ENCODE measurements around the gene SAMD4A.

Gene SAMD4A

DNA sequence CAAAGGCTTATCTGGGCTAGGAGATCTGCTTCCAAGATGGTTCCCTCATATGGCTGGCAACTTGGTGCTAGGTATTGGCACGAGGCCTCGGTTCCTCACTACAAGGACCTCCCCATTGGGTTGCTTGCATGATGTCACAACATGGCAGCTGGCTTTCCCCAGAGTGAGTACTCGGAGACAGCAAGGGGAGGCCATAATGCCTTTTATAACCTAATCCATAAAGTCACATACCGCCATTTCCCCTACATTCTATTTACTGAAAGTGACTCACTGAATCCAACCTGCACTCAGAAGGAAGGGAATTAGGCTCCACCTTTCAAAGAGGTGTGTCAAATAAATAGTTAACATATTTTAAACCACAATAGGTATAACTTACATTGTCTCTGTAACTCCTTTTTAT, 130.9 kb downstream of the SAMD4A start:
- Histone ChIP-seq H3K9ac (ENCODE audit: low read length) (no peak overlapping the region), H3K27ac (ENCODE audit: low read depth, low read length, poor library complexity, severe bottlenecking) (no peak overlapping the region), H3K9me3 (ENCODE audit: low read length) (no peaks in the 10 kb centered on the region), H3K9me2 (ENCODE audit: low read depth, low read length) (no peaks in the 10 kb centered on the region), H3K79me2 (ENCODE audit: insufficient read depth, low read length) (no peaks in the 10 kb centered on the region), H3K4me1 (ENCODE audit: insufficient read depth, low read length, severe bottlenecking) (no peaks in the 10 kb centered on the region), H2AFZ (ENCODE audit: low read length) (no peak overlapping the region), H4K20me1 (ENCODE audit: insufficient read depth, low read length) (no peaks in the 10 kb centered on the region), H3K4me3 (ENCODE audit: low read depth, low read length, poor library complexity, severe bottlenecking) (no peak overlapping the region), H3K27me3 (ENCODE audit: insufficient read depth, low read length) (no peaks in the 10 kb centered on the region; the same call in 1 of the 2 replicates), H3K4me2 (ENCODE audit: low read length) (no peak overlapping the region), H3K36me3 (ENCODE audit: insufficient read depth, low read length) (no peaks in the 10 kb centered on the region), H3F3A (ENCODE audit: insufficient read depth, low read length) (no peaks in the 10 kb centered on the region)
- no peak for TF ChIP-seq EZH2 (IDR thresholded peaks at IDR 0.05; ENCODE audit: borderline replicate concordance, low read length)
- TF ChIP-seq, protein P1, sequence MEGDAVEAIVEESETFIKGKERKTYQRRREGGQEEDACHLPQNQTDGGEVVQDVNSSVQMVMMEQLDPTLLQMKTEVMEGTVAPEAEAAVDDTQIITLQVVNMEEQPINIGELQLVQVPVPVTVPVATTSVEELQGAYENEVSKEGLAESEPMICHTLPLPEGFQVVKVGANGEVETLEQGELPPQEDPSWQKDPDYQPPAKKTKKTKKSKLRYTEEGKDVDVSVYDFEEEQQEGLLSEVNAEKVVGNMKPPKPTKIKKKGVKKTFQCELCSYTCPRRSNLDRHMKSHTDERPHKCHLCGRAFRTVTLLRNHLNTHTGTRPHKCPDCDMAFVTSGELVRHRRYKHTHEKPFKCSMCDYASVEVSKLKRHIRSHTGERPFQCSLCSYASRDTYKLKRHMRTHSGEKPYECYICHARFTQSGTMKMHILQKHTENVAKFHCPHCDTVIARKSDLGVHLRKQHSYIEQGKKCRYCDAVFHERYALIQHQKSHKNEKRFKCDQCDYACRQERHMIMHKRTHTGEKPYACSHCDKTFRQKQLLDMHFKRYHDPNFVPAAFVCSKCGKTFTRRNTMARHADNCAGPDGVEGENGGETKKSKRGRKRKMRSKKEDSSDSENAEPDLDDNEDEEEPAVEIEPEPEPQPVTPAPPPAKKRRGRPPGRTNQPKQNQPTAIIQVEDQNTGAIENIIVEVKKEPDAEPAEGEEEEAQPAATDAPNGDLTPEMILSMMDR (IDR thresholded peaks at IDR 0.05; ENCODE audit: low read length), result no peak

DNA sequence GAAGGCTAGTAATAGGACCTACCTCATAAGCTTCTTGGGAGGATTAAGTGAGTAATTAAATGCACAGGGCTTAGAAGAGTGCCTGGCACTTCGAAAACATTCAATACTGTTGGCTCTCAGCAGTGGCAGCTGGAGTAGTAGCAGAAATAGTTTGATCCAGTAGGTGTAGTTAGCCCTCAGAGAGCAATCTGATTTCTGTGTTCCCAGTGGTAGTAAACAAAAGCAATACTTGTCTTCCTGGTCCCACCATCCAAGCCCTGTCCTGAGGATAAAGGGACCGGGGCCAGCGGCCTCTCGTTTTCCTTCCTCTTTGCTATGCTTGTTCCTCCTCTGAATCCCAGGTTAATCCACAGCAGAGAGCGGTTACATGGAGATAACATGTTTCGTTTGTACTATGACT, 131.6 kb downstream of the SAMD4A start:
- H3K27me3 ChIP-seq (ENCODE audit: insufficient read depth, low read length), result no peaks in the 10 kb centered on the region
- no peaks in the 10 kb centered on the region for H3K9me2 ChIP-seq (ENCODE audit: low read depth, low read length)
- H4K20me1 ChIP-seq (ENCODE audit: insufficient read depth, low read length), result no peaks in the 10 kb centered on the region
- no peak overlapping the region for H3K27ac ChIP-seq (ENCODE audit: low read depth, low read length, poor library complexity, severe bottlenecking)
- no peaks in the 10 kb centered on the region for H3K9me3 ChIP-seq (ENCODE audit: low read length)
- no peak overlapping the region for H2AFZ ChIP-seq (ENCODE audit: low read length)
- TF ChIP-seq EZH2 (IDR thresholded peaks at IDR 0.05; ENCODE audit: borderline replicate concordance, low read length), result no peak
- TF ChIP-seq, protein P1 (IDR thresholded peaks at IDR 0.05; ENCODE audit: low read length), result no peak
- H3K36me3 ChIP-seq (ENCODE audit: insufficient read depth, low read length), result no peaks in the 10 kb centered on the region
- H3F3A ChIP-seq (ENCODE audit: insufficient read depth, low read length), result no peaks in the 10 kb centered on the region
- H3K4me3 ChIP-seq (ENCODE audit: low read depth, low read length, poor library complexity, severe bottlenecking), result no peak overlapping the region
- no peaks in the 10 kb centered on the region for H3K79me2 ChIP-seq (ENCODE audit: insufficient read depth, low read length)
- H3K4me2 ChIP-seq (ENCODE audit: low read length), result no peak overlapping the region
- H3K9ac ChIP-seq (ENCODE audit: low read length), result no peak overlapping the region
- H3K4me1 ChIP-seq (ENCODE audit: insufficient read depth, low read length, severe bottlenecking), result no peaks in the 10 kb centered on the region

DNA sequence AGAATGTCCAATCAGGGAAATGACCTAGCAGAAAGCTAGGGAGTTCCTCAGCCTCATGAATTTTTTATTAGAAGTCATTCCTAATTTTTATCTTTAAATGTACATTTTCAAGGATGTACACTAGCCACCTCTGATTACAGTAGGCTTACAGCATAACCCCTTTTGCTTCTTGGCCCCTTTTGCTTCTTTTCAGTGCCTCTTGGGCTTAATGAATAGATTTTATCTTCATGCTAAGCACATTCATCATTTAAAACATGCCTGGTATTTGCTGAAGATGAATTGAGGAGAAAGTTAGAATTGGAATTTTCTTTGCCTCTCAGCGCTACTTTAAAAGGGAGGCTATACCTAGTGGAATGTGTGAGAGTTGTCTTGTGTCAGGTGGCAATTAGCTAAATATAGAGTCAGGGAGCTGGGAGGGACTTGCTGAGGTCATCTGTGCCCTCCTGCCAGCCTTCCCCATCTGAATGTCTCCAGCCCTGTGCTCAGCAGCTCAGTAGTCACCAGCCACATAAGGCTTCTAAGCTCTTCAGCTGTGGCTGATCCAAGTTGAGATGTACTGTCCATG, 132.1 kb downstream of the SAMD4A start:
- TF ChIP-seq EZH2 (IDR thresholded peaks at IDR 0.05; ENCODE audit: borderline replicate concordance, low read length), result no peak
- TF ChIP-seq, protein P1 (IDR thresholded peaks at IDR 0.05; ENCODE audit: low read length), result no peak
- no peaks in the 10 kb centered on the region for H3K4me1 ChIP-seq (ENCODE audit: insufficient read depth, low read length, severe bottlenecking)

More for the DNA sequence above, 132.1 kb downstream of the SAMD4A start:
- H3K9me3 ChIP-seq (ENCODE audit: low read length), result no peaks in the 10 kb centered on the region
- H2AFZ ChIP-seq (ENCODE audit: low read length), result no peak overlapping the region
- H3K27ac ChIP-seq (ENCODE audit: low read depth, low read length, poor library complexity, severe bottlenecking), result no peak overlapping the region
- no peaks in the 10 kb centered on the region for H3K27me3 ChIP-seq (ENCODE audit: insufficient read depth, low read length)
- H3K9me2 ChIP-seq (ENCODE audit: low read depth, low read length), result no peaks in the 10 kb centered on the region
- H3K36me3 ChIP-seq (ENCODE audit: insufficient read depth, low read length), result no peaks in the 10 kb centered on the region
- H3K79me2 ChIP-seq (ENCODE audit: insufficient read depth, low read length), result no peaks in the 10 kb centered on the region
- H3K9ac ChIP-seq (ENCODE audit: low read length), result no peak overlapping the region
- H4K20me1 ChIP-seq (ENCODE audit: insufficient read depth, low read length), result no peaks in the 10 kb centered on the region
- no peaks in the 10 kb centered on the region for H3F3A ChIP-seq (ENCODE audit: insufficient read depth, low read length)
- no peak overlapping the region for H3K4me3 ChIP-seq (ENCODE audit: low read depth, low read length, poor library complexity, severe bottlenecking)
- H3K4me2 ChIP-seq (ENCODE audit: low read length), result no peak overlapping the region

Measured in OCI-LY1 (cell line).